Left renal pelvis (tissue), 4 donors: ENCODE data around the gene ZNF319. TPM values are rescaled to one million over a fixed set of nuclear protein-coding genes. Genes with fewer than 3 reads are reported as not detected.

Experiments
- DNase-seq, 4 donors: peaks; one replicate each; pipeline ENCODE4 v3.0.0-alpha.2; 2013; ENCODE audit warnings: low read depth in 4 of 4, low spot score in 3 of 4
- polyA plus RNA-seq, 4 donors: library from polyadenylated mRNA; unstranded; fragments of 120-200 nt; gene quantifications; one replicate each; pipeline ENCODE4 v1.2.1, GENCODE V29; 2013; ENCODE audit not compliant: insufficient read length in 4 of 4

ZNF319 gene
- 10 to 100 TPM in 3 of 4 donors, 1 to 10 TPM in 1; 9.5 to 12.9 (median 10.5) TPM for polyA plus RNA-seq

DNA sequence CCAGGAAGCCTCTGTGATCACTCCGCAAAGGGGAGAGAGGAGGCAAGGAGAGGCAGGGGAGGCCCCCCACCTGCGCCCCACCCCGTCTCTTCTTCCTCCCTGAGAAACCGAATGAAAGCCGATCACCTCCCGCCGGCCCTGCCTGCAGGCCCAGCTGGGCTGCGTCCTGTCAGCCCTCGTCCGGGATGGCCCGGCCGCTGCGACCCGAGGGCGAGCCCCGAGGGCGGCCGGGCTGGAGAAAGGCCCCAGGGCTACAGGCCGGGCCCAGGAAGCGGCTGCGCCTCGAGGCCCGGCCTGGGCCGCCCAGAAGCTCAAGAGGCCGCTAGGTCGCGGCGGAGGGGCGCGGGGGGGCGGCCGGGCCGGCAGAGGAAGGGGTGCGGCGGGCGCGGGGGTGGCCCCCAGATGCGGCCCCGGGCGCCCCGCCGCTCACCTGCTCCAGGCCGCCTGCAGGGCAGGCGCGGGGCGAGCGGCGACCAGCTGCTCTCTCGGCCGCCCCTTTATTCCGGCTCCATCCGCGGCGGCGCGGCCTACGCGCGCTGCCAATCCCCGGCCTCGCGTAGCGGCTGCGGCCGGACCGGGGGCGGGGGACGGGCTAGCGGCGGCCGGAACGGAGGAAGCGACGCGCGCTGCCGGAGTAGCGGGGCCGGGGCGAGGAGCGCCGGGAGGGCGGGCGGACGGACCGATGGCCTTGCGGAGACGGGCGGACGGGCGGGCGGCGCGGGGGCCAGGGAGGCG, at the start of gene ZNF319:
ZNF319 (minus strand) TSS at position 702 of the 735 bp plus-strand sequence. CDS start 2,407 bp downstream, outside the sequence.
- no peak for DNase-seq

- no peak for DNase-seq
These were observed 49.0 kb upstream of the ZNF319 start for GRCh38 chr16:58049232-58050185.

DNA sequence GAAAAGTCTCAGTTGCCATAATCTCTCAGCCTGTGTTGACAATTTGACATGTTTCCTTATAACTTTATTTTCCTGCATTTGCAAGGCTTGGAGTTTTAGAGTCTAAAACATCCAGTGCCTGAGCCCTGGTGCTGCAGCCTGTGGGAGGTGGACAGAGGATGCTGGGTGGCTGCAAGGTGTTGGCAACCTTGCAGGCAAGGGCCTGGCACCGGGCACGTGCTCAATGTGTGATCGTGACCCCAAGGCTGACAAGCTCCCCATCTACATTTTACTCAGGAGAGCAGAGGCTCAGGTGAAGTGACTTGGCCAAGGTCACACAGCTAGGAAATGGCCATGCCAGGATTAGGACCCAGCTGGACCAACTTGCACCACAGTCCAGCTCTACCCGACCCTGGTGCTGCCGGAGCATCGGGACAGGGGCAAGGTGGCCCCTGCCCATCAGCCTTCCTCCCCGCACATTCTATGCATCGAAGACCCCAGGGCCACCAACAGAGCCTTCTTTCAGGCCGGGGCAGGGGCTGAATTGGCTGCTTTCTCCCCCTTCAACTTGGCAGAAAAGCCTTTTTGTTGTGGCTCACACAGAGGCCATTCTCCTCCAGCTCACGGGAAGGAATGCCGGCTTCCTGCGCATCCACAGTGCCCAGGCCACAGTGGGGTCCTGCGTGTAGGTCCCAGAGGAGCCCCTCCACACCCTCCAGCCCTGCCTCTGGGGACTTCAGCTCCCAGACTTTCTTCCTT, 48.2 kb upstream of the ZNF319 start:
- DNase-seq, result no peak

DNA sequence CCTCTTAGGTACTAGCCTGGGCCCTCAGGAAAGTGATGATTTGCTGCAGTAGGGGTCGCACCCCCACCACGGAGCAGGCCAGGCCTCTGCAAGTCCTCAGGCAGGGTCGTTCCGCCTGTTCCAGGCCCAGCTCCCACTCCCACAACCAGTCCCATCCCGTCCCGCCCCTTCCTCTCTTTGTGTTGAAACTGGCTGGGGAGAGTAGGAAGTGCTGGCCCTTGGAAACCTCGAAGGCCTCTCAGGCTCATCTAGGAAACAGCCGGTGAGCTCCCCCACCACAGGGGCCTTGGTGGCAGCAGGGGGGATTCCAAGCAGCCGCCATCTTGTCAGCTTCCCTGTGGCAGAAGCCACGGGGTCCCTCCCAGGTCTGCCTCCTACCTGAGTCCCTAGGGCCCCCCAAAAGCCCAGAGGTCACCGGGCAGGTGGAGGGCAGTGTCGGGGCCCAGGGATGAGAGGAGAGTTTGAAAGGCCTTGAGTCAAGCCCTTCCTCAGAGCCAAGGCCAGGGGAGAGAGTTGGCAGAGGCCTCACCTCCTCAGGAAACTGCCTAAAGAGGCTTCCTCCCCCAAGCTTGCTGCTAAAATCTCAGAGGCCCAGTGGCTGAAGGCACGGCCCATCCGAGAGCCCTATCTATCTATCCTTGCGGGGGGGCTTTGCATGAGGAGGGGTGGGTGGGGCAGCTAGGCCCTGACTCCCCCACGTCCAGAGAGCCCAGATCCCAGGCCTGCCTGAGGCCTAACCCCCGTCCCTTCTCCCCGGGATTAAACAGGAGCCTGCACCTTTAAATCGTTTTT, 47.3 kb upstream of the ZNF319 start:
- DNase-seq, result no peak

DNA sequence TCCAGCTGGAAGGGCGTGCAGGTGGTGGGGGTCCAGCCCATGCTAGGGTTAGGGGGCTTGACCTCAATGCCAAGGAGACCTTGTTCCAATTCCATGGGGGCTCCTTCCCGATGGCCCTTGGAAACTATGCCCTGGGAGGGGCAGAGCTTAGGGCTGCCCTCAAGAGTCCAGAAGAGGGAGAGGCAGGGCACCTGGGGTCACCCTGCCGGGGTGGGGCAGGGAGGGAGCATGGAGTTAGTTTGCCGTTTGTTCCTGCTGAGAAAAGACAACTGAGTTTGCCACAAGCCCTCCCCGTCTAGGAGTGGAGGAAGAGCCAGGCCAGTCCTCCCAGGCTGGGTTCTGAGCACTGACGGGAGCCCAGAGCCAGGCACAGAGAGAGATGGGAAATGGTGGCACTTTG, 46.5 kb upstream of the ZNF319 start:
- no peak for DNase-seq

- no peak for DNase-seq
These were observed 45.8 kb upstream of the ZNF319 start for GRCh38 chr16:58046054-58046881.

DNA sequence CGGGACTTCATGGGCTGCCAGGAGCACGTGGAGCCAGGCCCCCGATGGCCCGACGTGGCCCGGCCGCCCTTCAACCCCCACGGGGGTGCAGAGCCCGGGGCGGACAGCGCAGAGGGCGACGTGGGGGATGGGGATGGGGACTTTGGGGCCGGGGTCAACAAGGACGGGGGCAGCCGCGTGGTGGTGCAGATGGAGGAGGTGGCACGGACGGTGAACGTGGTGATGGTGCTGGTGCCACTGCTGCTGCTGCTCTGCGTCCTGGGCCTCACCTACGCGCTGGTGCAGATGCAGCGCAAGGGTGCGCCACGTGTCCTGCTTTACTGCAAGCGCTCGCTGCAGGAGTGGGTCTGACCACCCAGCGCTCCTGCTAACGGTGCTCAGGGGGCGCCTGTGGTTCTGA, 44.6 kb upstream of the ZNF319 start:
- DNase-seq, result no peak

GRCh38 chr16:58044266-58045019, 44.0 kb upstream of the ZNF319 start:
- DNase-seq, result no peak

DNA sequence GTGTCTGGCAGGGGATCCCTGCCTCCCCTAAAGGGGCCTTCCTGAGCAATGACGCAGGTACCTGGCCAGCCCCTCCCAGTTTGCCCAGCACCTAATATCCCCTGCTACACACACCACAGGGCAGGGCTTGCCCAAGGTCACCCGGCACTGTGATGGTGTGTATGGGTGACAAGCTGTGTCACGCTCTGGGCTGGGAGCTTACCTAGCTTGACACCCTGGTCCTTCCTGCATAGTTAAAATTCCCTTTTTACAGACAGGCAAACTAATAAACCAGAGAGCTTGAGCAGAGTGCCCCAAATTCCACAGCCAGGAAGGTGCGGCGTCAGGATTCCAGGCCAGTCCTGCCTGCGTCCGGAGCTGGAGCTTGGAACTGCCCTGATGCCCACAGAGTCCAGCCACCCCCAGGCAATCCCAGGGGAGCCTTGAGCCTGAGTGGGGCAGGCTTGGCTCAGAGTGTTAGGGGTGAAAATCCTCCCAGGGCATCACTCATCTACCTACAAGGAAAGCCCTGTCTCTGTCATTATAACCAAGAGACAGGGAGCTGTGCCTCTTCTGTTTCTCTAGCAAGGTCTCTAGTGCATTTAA, 43.2 kb upstream of the ZNF319 start:
- no peak for DNase-seq

GRCh38 chr16:58042886-58043515, 42.5 kb upstream of the ZNF319 start:
- no peak for DNase-seq

- DNase-seq, result no peak
These were observed 41.8 kb upstream of the ZNF319 start for GRCh38 chr16:58042001-58042885.

DNA sequence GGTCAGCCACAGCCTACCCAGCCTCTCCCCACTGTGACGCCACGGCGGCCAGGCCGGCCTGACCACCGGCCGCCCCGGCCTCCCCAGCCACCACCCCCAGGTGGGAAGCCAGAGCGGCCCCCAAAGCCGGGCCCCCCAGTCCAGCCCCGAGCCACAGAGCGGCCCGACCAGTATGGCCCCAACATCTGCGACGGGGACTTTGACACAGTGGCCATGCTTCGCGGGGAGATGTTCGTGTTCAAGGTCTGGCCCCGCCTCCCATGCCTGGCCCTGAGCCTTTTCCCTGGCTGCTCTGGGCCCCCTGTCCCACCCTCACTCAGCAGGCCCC, 41.1 kb upstream of the ZNF319 start:
- DNase-seq, result no peak

- DNase-seq, result no peak
These were observed 40.6 kb upstream of the ZNF319 start for GRCh38 chr16:58040945-58041627.

GRCh38 chr16:58040496-58040846, 40.0 kb upstream of the ZNF319 start:
- no peak for DNase-seq

- no peak for DNase-seq
These were observed 39.5 kb upstream of the ZNF319 start for GRCh38 chr16:58039829-58040495.

GRCh38 chr16:58038219-58038641, 37.8 kb upstream of the ZNF319 start:
- DNase-seq, result no peak
